Suppressor macrophage (primary cell): Measurements from ENCODE around the gene ATP10D.
"Not testable (repeated sequence)": the region's sequence is repeated elsewhere in the genome, so short reads cannot be mapped to it uniquely, and the experiment has no call there.

Source experiments
- DNase-seq, 4 experiments: peaks; one replicate each; pipeline ENCODE4 v3.0.0-alpha.2; 2020 to 2022

The ATP10D gene

GRCh38 chr4:47535567-47536147 is 50.6 kb downstream of the ATP10D start:
- DNase-seq: no peak

GRCh38 chr4:47536966-47537365 is 51.9 kb downstream of the ATP10D start:
- no peak for DNase-seq

GRCh38 chr4:47538111-47538824 is 53.2 kb downstream of the ATP10D start:
- no peak for DNase-seq

GRCh38 chr4:47538825-47539154 is 53.7 kb downstream of the ATP10D start:
- DNase-seq: peak; percentile 9 to 62 (median 22)

GRCh38 chr4:47542640-47543039 is 57.6 kb downstream of the ATP10D start:
- DNase-seq: not testable (repeated sequence)

GRCh38 chr4:47543331-47543730 is 58.3 kb downstream of the ATP10D start:
- DNase-seq: no peak

- DNase-seq: not testable (repeated sequence)
These were observed 65.3 kb downstream of the ATP10D start for GRCh38 chr4:47550357-47550756.

GRCh38 chr4:47550899-47551548 is 65.9 kb downstream of the ATP10D start:
- no peak for DNase-seq

- DNase-seq: no peak
These were observed 66.6 kb downstream of the ATP10D start for GRCh38 chr4:47551682-47552081.

GRCh38 chr4:47553329-47554125 is 68.5 kb downstream of the ATP10D start:
- no peak for DNase-seq

- DNase-seq: not testable (repeated sequence)
These were observed 70.8 kb downstream of the ATP10D start for GRCh38 chr4:47555920-47556319.

GRCh38 chr4:47557255-47557654 is 72.2 kb downstream of the ATP10D start:
- no peak for DNase-seq

GRCh38 chr4:47560682-47561081 is 75.6 kb downstream of the ATP10D start:
- no peak for DNase-seq

GRCh38 chr4:47561331-47561730 is 76.3 kb downstream of the ATP10D start:
- DNase-seq: no peak

- no peak for DNase-seq
These were observed 77.2 kb downstream of the ATP10D start for GRCh38 chr4:47562297-47562696.

- DNase-seq: no peak
These were observed 81.5 kb downstream of the ATP10D start for GRCh38 chr4:47566566-47566965.

- DNase-seq: peak in 1 of 4 experiments; percentile 28
These were observed 81.9 kb downstream of the ATP10D start for GRCh38 chr4:47566969-47567368.

- no peak for DNase-seq
These were observed 82.4 kb downstream of the ATP10D start for GRCh38 chr4:47567511-47567910.

GRCh38 chr4:47570816-47571215 is 85.7 kb downstream of the ATP10D start:
- no peak for DNase-seq

GRCh38 chr4:47572981-47573380 is 87.9 kb downstream of the ATP10D start:
- no peak for DNase-seq

GRCh38 chr4:47577779-47578553 is 92.9 kb downstream of the ATP10D start:
- no peak for DNase-seq

GRCh38 chr4:47579235-47579634 is 94.2 kb downstream of the ATP10D start:
- DNase-seq: no peak
